Keratinocyte (primary cell): ENCODE results near the gene ALK. TPM values are rescaled to one million over a fixed set of nuclear protein-coding genes. Genes with fewer than 3 reads are reported as not detected.

ENCODE experiments used
- DNase-seq: peaks from one replicate; pipeline ENCODE4 v3.0.0-alpha.2; 2011; ENCODE audit warnings: low read depth, missing footprints, low spot score
- FAIRE-seq: peaks from 2 replicates; lab custom pipeline; 2011; peaks lifted over from hg19 to GRCh38; lab: Jason Lieb, UNC
- H2AFZ ChIP-seq: 2 replicates; pipeline ENCODE4 v1.6.0; 2012; ENCODE audit warnings: low read length, control low read depth, inconsistent platforms; ENCODE audit not compliant: control insufficient read depth
- H3K27ac ChIP-seq: 2 replicates; pipeline ENCODE4 v1.5.1; 2011; ENCODE audit warnings: low read length; ENCODE audit not compliant: control insufficient read depth, insufficient read depth
- H3K27me3 ChIP-seq: 3 replicates; pipeline ENCODE4 v1.6.0; 2011; ENCODE audit warnings: low read length; ENCODE audit not compliant: control insufficient read depth, insufficient read depth; ENCODE audit errors: extremely low read depth
- H3K36me3 ChIP-seq, 2 experiments: 2 replicates in 1 of 2; 3 replicates in 1 of 2; pipeline ENCODE4 v1.5.1; 2011; ENCODE audit warnings: low read length in 2 of 2, mild to moderate bottlenecking in 1 of 2; ENCODE audit not compliant: control insufficient read depth in 2 of 2, insufficient read depth in 2 of 2; ENCODE audit errors: extremely low read depth in 1 of 2
- H3K4me1 ChIP-seq: 3 replicates; pipeline ENCODE4 v1.5.1; 2011; ENCODE audit warnings: low read length; ENCODE audit not compliant: control insufficient read depth, insufficient read depth; ENCODE audit errors: extremely low read depth
- H3K4me2 ChIP-seq: 3 replicates; pipeline ENCODE4 v1.6.0; 2011; ENCODE audit warnings: low read depth, low read length; ENCODE audit not compliant: control insufficient read depth, insufficient read depth; ENCODE audit errors: extremely low read depth
- H3K4me3 ChIP-seq, 3 experiments: fragments of 200-600 bp in 1 of 3; sonication (generic) in 1 of 3; 2 replicates in 2 of 3; 3 replicates in 1 of 3; pipeline ENCODE4 v1.5.1; 2011 to 2016; ENCODE audit warnings: low read length in 3 of 3, mild to moderate bottlenecking in 3 of 3, control low read depth in 2 of 3, inconsistent platforms in 1 of 3, low read depth in 1 of 3, mixed read lengths in 1 of 3, mixed run types in 1 of 3, moderate library complexity in 1 of 3; ENCODE audit not compliant: control insufficient read depth in 2 of 3, insufficient read depth in 2 of 3; ENCODE audit errors: extremely low read depth in 1 of 3
- H3K79me2 ChIP-seq: 2 replicates; pipeline ENCODE4 v1.6.0; 2012; ENCODE audit warnings: low read length; ENCODE audit not compliant: control insufficient read depth, insufficient read depth
- H3K9ac ChIP-seq: 3 replicates; pipeline ENCODE4 v1.6.0; 2011; ENCODE audit warnings: low read length; ENCODE audit not compliant: control insufficient read depth, insufficient read depth; ENCODE audit errors: extremely low read depth
- H3K9me1 ChIP-seq: 3 replicates; pipeline ENCODE4 v1.6.0; 2011; ENCODE audit warnings: low read length; ENCODE audit not compliant: control insufficient read depth, insufficient read depth; ENCODE audit errors: extremely low read depth
- H3K9me3 ChIP-seq: 2 replicates; pipeline ENCODE4 v1.5.1; 2012; ENCODE audit warnings: low read depth, low read length; ENCODE audit not compliant: control insufficient read depth
- H4K20me1 ChIP-seq: 3 replicates; pipeline ENCODE4 v1.6.0; 2011; ENCODE audit warnings: low read length; ENCODE audit not compliant: control insufficient read depth, insufficient read depth; ENCODE audit errors: extremely low read depth
- EZH2 ChIP-seq: IDR thresholded peaks from one replicate; pipeline ENCODE4 v1.6.1; 2012; ENCODE audit warnings: inconsistent platforms, mild to moderate bottlenecking, low read length, moderate library complexity
- dilution Hi-C: fragments of 300-500 bp; cut with MboI; formaldehyde crosslinking; loops from one replicate; pipeline ENCODE4 v1.7.0; 2020; ENCODE audit warnings: low sequenced_read_pairs; ENCODE audit not compliant: extremely low pct_ligation_motif_present
- polyA plus RNA-seq, 5 experiments: library from polyadenylated mRNA; depleted of rRNA in 3 of 5; stranded (reverse) in 3 of 5; stranded (forward) in 1 of 5; unstranded in 1 of 5; fragments of >200 nt; gene quantifications; 1 replicate in 1 of 5; 2 replicates in 3 of 5; 3 replicates in 1 of 5; pipeline versions ENCODE4 v1.2.1 to v1.2.3, GENCODE V29; 2011 to 2012; ENCODE audit warnings: missing spikeins in 2 of 5, low read depth in 1 of 5, low replicate concordance in 1 of 5
- TF ChIP-seq, protein P1 (sequence below), 3 experiments: IDR thresholded peaks in 1 of 3; conservative IDR thresholded peaks in 1 of 3; optimal IDR thresholded peaks in 1 of 3; 2 replicates in 2 of 3; 3 replicates in 1 of 3; pipeline versions ENCODE3 to v1.5.1; 2011; ENCODE audit warnings: low read length in 3 of 3, mild to moderate bottlenecking in 3 of 3, moderate library complexity in 2 of 3, control low read depth in 1 of 3, inconsistent platforms in 1 of 3; ENCODE audit not compliant: insufficient read depth in 2 of 3; ENCODE audit errors: extremely low read depth in 1 of 3

Gene ALK
- polyA plus RNA-seq, 1 donor (not counting 4 experiments of a cell fraction or from before 2014, with no cell fraction given), result not detected

DNA sequence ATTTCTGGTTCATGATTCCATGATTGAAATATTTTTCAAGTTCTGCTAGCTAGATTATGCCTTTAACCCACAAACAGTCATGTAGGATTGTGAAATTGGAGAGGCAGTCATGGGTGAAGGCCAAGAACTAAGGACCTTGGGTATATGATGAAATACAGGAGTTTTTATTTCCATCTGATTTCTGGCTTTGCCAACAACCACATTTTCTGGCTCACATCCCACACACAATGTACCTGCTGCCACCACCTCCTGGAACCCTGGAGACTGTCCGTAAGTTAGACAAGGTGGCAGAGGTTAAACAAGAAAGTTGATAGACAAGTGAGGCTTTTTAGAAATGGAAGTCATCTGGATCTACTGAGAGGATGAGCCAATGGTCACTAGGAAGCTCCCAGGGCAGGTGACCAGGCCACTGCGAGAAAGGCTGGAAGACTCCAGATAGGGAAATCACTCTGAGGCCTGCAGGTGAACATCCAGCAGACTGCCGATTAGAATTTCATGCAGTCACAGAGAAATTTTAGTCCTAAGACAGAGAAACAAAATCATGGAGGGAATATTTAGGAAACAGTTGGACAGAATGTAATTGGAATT is 402.0 kb downstream of the ALK start:
- H3K27me3 ChIP-seq, result peaks cover 6% of the 10 kb centered on the region
- H3K4me2 ChIP-seq, result no peak overlapping the region
- dilution Hi-C loops, result no loop called here
- no peak for TF ChIP-seq EZH2
- TF ChIP-seq, protein P1, sequence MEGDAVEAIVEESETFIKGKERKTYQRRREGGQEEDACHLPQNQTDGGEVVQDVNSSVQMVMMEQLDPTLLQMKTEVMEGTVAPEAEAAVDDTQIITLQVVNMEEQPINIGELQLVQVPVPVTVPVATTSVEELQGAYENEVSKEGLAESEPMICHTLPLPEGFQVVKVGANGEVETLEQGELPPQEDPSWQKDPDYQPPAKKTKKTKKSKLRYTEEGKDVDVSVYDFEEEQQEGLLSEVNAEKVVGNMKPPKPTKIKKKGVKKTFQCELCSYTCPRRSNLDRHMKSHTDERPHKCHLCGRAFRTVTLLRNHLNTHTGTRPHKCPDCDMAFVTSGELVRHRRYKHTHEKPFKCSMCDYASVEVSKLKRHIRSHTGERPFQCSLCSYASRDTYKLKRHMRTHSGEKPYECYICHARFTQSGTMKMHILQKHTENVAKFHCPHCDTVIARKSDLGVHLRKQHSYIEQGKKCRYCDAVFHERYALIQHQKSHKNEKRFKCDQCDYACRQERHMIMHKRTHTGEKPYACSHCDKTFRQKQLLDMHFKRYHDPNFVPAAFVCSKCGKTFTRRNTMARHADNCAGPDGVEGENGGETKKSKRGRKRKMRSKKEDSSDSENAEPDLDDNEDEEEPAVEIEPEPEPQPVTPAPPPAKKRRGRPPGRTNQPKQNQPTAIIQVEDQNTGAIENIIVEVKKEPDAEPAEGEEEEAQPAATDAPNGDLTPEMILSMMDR (optimal IDR thresholded peaks at IDR 0.05 in 1 of 3, IDR thresholded peaks at IDR 0.05 in 1 of 3, conservative IDR thresholded peaks at IDR 0.05 in 1 of 3; ENCODE audit: extremely low read depth in 1 of 3, insufficient read depth in 2 of 3, low read length in 3 of 3), result no peak
- H3K9me1 ChIP-seq, result no peaks in the 10 kb centered on the region
- H3K9ac ChIP-seq, result no peak overlapping the region
- no peaks in the 10 kb centered on the region for H4K20me1 ChIP-seq
- no peak for FAIRE-seq
- H3K27ac ChIP-seq, result no peak overlapping the region
- H3K36me3 ChIP-seq, result no peaks in the 10 kb centered on the region
- H3K4me3 ChIP-seq, result no peak overlapping the region
- no peaks in the 10 kb centered on the region for H3K79me2 ChIP-seq
- H2AFZ ChIP-seq, result no peak overlapping the region
- no peak for DNase-seq
- no peaks in the 10 kb centered on the region for H3K4me1 ChIP-seq
- H3K9me3 ChIP-seq, result no peaks in the 10 kb centered on the region

DNA sequence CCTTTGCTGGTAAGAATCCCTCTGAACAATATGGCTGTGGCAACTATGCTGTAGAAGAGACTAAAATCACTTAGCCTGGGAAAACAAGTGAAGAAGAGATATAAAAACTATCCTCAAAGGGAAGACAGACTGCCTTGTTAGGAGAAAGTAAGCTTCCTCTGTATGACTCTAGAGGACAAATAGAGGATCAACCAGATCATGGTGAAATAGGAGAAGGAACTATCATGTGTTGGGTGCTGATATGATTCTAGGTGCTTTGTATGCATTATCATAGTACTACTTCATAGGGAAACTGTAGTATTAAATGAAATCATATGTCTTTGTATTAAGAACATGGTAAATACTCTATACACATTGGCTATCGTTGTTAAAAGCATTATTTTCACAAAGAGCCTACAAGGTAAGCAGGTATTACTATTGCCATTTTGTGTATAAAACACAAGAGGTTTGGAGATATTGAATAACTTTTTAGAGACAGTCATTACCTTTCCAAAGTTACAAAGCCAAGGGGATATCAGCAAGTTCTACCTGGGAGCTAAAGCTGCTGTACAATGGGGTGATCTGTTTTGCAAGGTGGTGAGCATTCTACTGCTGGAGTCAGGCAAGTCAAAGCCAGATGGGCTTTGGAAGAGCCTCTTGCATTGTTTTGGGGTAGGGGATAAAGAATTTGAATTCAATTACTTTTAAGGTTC is 402.6 kb downstream of the ALK start:
- TF ChIP-seq, protein P1 (optimal IDR thresholded peaks at IDR 0.05 in 1 of 3, IDR thresholded peaks at IDR 0.05 in 1 of 3, conservative IDR thresholded peaks at IDR 0.05 in 1 of 3; ENCODE audit: extremely low read depth in 1 of 3, insufficient read depth in 2 of 3, low read length in 3 of 3), result no peak
- dilution Hi-C loops, result no loop called here
- no peaks in the 10 kb centered on the region for H3K9me1 ChIP-seq
- DNase-seq (no peak), FAIRE-seq (no peak)
- H4K20me1 ChIP-seq, result no peaks in the 10 kb centered on the region
- no peaks in the 10 kb centered on the region for H3K36me3 ChIP-seq
- no peak overlapping the region for H3K27ac ChIP-seq
- H3K4me1 ChIP-seq, result no peaks in the 10 kb centered on the region
- no peak overlapping the region for H3K4me2 ChIP-seq
- peaks cover 6% of the 10 kb centered on the region for H3K27me3 ChIP-seq
- H3K4me3 ChIP-seq, result no peak overlapping the region
- H3K79me2 ChIP-seq, result no peaks in the 10 kb centered on the region
- no peak overlapping the region for H2AFZ ChIP-seq
- no peaks in the 10 kb centered on the region for H3K9me3 ChIP-seq
- H3K9ac ChIP-seq, result no peak overlapping the region
